HEK293 (cell line): Measurements from ENCODE around the gene CDH3.

ENCODE experiments used
- CTCF ChIA-PET: fragments of 350-600 bp; formaldehyde crosslinking; extraction: SDS; loops from one replicate; lab custom pipeline; 2021; ENCODE audit warnings: antibody characterized with exemption; lab: Yijun Ruan, JAX
- POLR2A ChIA-PET: fragments of 300-600 bp; formaldehyde crosslinking; extraction: SDS; loops from one replicate; lab custom pipeline; 2020; ENCODE audit warnings: antibody characterized with exemption, inconsistent platforms; lab: Yijun Ruan, JAX
- H3K27ac ChIP-seq: fragments of 200-500 bp; sonication (Bioruptor generic); 2 replicates; pipeline ENCODE4 v1.5.1; 2014; ENCODE audit warnings: low read depth, low read length, control low read depth, inconsistent platforms; ENCODE audit errors: extremely low read depth
- H3K36me3 ChIP-seq, 2 experiments: fragments of 200-500 bp in 1 of 2; sonication (Bioruptor generic) in 1 of 2; 1 replicate in 1 of 2; 2 replicates in 1 of 2; pipeline ENCODE4 v1.5.1; 2014 to 2017; ENCODE audit warnings: inconsistent platforms in 2 of 2, low read length in 2 of 2; ENCODE audit not compliant: control insufficient read depth in 2 of 2, insufficient read depth in 1 of 2
- H3K4me1 ChIP-seq: fragments of 200-500 bp; sonication (Bioruptor generic); 2 replicates; pipeline ENCODE4 v1.5.1; 2014; ENCODE audit warnings: mild to moderate bottlenecking, low read length, inconsistent platforms; ENCODE audit not compliant: control insufficient read depth, insufficient read depth
- H3K4me3 ChIP-seq: 2 replicates; pipeline ENCODE4 v1.5.1; 2011; ENCODE audit warnings: low read depth, mild to moderate bottlenecking, control low read depth, low read length, moderate library complexity
- H3K9me3 ChIP-seq: fragments of 200-500 bp; sonication (Bioruptor generic); 2 replicates; pipeline ENCODE4 v1.5.1; 2014; ENCODE audit warnings: low read depth, low read length, inconsistent platforms; ENCODE audit not compliant: control insufficient read depth, insufficient read depth
- EGR2 ChIP-seq: fragments of 450-650 bp; formaldehyde crosslinking; IDR thresholded peaks from 2 replicates; pipeline ENCODE4 v1.5.1; 2016; ENCODE audit warnings: low read depth, missing biosample characterization, missing genetic modification characterization
- REPIN1 ChIP-seq: fragments of 450-650 bp; formaldehyde crosslinking; IDR thresholded peaks from 2 replicates; pipeline ENCODE4 v1.5.1; 2017; ENCODE audit warnings: missing biosample characterization, missing genetic modification characterization, low read depth
- SALL2 ChIP-seq: fragments of 450-650 bp; formaldehyde crosslinking; IDR thresholded peaks from 2 replicates; pipeline ENCODE4 v1.5.0; 2017; ENCODE audit warnings: missing biosample characterization, mild to moderate bottlenecking, missing genetic modification characterization, borderline replicate concordance
- SP2 ChIP-seq: fragments of 450-650 bp; formaldehyde crosslinking; IDR thresholded peaks from 2 replicates; pipeline ENCODE4 v1.5.1; 2016; ENCODE audit warnings: missing biosample characterization, missing genetic modification characterization
- YY1 ChIP-seq: fragments of 450-650 bp; formaldehyde crosslinking; IDR thresholded peaks from 2 replicates; pipeline ENCODE4 v1.5.1; 2018; ENCODE audit warnings: missing biosample characterization, missing genetic modification characterization
- ZBTB1 ChIP-seq: fragments of 450-650 bp; formaldehyde crosslinking; IDR thresholded peaks from 2 replicates; pipeline ENCODE4 v1.5.1; 2016; ENCODE audit warnings: missing biosample characterization, missing genetic modification characterization
- ZBTB20 ChIP-seq: fragments of 450-650 bp; formaldehyde crosslinking; IDR thresholded peaks from 2 replicates; pipeline ENCODE4 v1.5.1; 2016; ENCODE audit warnings: missing biosample characterization, missing genetic modification characterization
- ZNF169 ChIP-seq: fragments of 450-650 bp; formaldehyde crosslinking; IDR thresholded peaks from 2 replicates; pipeline ENCODE4 v1.5.1; 2016; ENCODE audit warnings: missing biosample characterization, missing genetic modification characterization
- ZNF174 ChIP-seq: fragments of 450-650 bp; formaldehyde crosslinking; IDR thresholded peaks from 2 replicates; pipeline ENCODE4 v1.5.0; 2017; ENCODE audit warnings: missing biosample characterization, mild to moderate bottlenecking, missing genetic modification characterization
- ZNF202 ChIP-seq: fragments of 450-650 bp; formaldehyde crosslinking; IDR thresholded peaks from 2 replicates; pipeline ENCODE4 v1.5.1; 2016; ENCODE audit warnings: missing biosample characterization, missing genetic modification characterization, borderline replicate concordance
- ZNF211 ChIP-seq: fragments of 450-650 bp; formaldehyde crosslinking; IDR thresholded peaks from 2 replicates; pipeline ENCODE4 v1.5.1; 2016; ENCODE audit warnings: low read depth, missing biosample characterization, missing genetic modification characterization
- ZNF214 ChIP-seq: fragments of 450-650 bp; formaldehyde crosslinking; IDR thresholded peaks from 2 replicates; pipeline ENCODE4 v1.5.1; 2017; ENCODE audit warnings: missing biosample characterization, mild to moderate bottlenecking, missing genetic modification characterization, borderline replicate concordance
- ZNF24 ChIP-seq: fragments of 450-650 bp; formaldehyde crosslinking; IDR thresholded peaks from 2 replicates; pipeline ENCODE4 v1.5.1; 2016; ENCODE audit warnings: missing biosample characterization, missing genetic modification characterization
- ZNF274 ChIP-seq, 2 experiments: fragments of 200-500 bp in 1 of 2; fragments of 450-650 bp in 1 of 2; sonication (Bioruptor generic) in 1 of 2; formaldehyde crosslinking in 1 of 2; IDR thresholded peaks; 2 replicates each; pipeline versions ENCODE4 v1.5.1 to v1.6.1; 2014 to 2016; ENCODE audit warnings: borderline replicate concordance in 1 of 2, inconsistent platforms in 1 of 2, low read length in 1 of 2, missing biosample characterization in 1 of 2, missing genetic modification characterization in 1 of 2
- ZNF354C ChIP-seq: fragments of 450-650 bp; formaldehyde crosslinking; IDR thresholded peaks from 2 replicates; pipeline ENCODE4 v1.5.1; 2016; ENCODE audit warnings: missing biosample characterization, missing genetic modification characterization, low read depth, borderline replicate concordance
- ZNF423 ChIP-seq: fragments of 450-650 bp; formaldehyde crosslinking; IDR thresholded peaks from 2 replicates; pipeline ENCODE4 v1.5.1; 2016; ENCODE audit warnings: missing biosample characterization, missing genetic modification characterization
- ZNF521 ChIP-seq: fragments of 450-650 bp; formaldehyde crosslinking; IDR thresholded peaks from 2 replicates; pipeline ENCODE4 v1.5.1; 2017; ENCODE audit warnings: missing biosample characterization, mild to moderate bottlenecking, missing genetic modification characterization
- ZNF548 ChIP-seq: fragments of 450-650 bp; formaldehyde crosslinking; IDR thresholded peaks from 2 replicates; pipeline ENCODE4 v1.5.1; 2016; ENCODE audit warnings: missing biosample characterization, missing genetic modification characterization
- ZNF610 ChIP-seq: fragments of 450-650 bp; formaldehyde crosslinking; IDR thresholded peaks from 2 replicates; pipeline ENCODE4 v1.5.1; 2016; ENCODE audit warnings: missing biosample characterization, missing genetic modification characterization, borderline replicate concordance
- ZNF624 ChIP-seq: fragments of 450-650 bp; formaldehyde crosslinking; IDR thresholded peaks from 2 replicates; pipeline ENCODE4 v1.5.1; 2017; ENCODE audit warnings: missing biosample characterization, missing genetic modification characterization
- ZNF768 ChIP-seq: fragments of 450-650 bp; formaldehyde crosslinking; IDR thresholded peaks from 2 replicates; pipeline ENCODE4 v1.5.1; 2018; ENCODE audit warnings: missing biosample characterization, mild to moderate bottlenecking, missing genetic modification characterization
- ZNF777 ChIP-seq: fragments of 450-650 bp; formaldehyde crosslinking; IDR thresholded peaks from 2 replicates; pipeline ENCODE4 v1.5.1; 2017; ENCODE audit warnings: missing biosample characterization, missing genetic modification characterization, borderline replicate concordance
- ZNF843 ChIP-seq: fragments of 450-650 bp; formaldehyde crosslinking; IDR thresholded peaks from 2 replicates; pipeline ENCODE4 v1.5.1; 2016; ENCODE audit warnings: missing biosample characterization, missing genetic modification characterization
- ZSCAN30 ChIP-seq: fragments of 450-650 bp; IDR thresholded peaks from 2 replicates; pipeline ENCODE4 v1.5.1; 2018; ENCODE audit warnings: missing biosample characterization, mild to moderate bottlenecking, missing genetic modification characterization, moderate library complexity
- TF ChIP-seq, protein P1 (sequence below): fragments of 450-650 bp; formaldehyde crosslinking; IDR thresholded peaks from 2 replicates; pipeline ENCODE4 v1.5.1; 2016; ENCODE audit warnings: missing biosample characterization, missing genetic modification characterization
- TF ChIP-seq, protein P2 (sequence below): fragments of 450-650 bp; formaldehyde crosslinking; IDR thresholded peaks from 2 replicates; pipeline ENCODE4 v1.5.1; 2017; ENCODE audit warnings: missing biosample characterization, missing genetic modification characterization

Gene CDH3

DNA sequence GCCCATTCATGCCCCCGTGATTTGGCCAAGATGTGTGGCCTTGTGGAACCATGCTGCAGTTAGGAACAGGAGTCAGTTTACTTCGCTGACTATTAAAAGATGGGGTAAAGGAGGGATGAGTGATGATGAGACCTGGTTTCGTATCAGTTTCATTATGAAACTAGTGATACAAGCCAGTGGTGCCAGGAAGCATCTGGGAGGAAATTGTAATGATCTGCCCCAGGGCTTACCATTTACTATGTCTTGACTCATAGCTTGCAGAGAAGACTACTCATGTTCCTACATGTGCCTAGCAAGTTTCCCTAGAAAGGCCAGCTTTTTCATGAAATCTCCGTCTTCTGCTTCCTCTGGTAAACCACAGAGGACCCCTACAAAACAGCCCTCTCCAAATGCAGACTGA, 23.2 kb downstream of the CDH3 start (continued):
- no peak for TF ChIP-seq EGR2 (tag by site-specific recombination)

DNA sequence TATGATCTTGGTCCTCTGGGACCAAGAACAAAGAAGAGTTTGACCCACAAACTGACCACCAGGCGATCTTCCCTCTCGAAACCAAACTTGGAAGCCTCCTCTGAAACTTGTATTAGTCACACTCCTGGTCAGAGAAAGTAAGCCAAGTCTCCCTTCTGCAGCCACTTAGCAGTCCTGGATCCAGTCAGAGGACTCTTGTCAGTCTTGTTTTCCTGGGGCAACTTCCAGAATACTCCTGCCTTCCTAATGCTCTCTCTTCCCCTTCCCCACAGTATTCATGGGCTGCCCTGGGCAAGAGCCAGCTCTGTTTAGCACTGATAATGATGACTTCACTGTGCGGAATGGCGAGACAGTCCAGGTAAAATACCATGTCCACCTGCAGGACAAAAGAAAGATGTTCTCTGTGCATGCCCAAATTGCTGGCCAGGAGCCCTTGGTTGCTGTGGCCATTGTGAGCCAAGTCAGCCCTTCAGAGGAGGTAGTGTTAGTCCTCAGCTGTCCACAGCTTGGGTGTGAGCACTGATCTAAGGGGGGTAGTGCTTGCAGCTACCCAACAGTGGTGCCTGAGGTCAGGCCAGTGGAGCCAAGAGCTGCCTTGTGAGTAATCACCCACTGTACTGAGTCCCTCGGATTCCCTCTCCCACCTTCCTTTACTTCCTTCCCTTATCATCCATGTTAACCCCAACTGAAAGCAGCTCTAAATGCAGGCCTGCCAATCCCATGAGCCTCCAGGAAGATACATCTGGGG, 31.2 kb downstream of the CDH3 start:
- TF ChIP-seq SALL2 (tag by site-specific recombination), result no peak
- TF ChIP-seq ZBTB20, result no peak
- TF ChIP-seq, protein P1, sequence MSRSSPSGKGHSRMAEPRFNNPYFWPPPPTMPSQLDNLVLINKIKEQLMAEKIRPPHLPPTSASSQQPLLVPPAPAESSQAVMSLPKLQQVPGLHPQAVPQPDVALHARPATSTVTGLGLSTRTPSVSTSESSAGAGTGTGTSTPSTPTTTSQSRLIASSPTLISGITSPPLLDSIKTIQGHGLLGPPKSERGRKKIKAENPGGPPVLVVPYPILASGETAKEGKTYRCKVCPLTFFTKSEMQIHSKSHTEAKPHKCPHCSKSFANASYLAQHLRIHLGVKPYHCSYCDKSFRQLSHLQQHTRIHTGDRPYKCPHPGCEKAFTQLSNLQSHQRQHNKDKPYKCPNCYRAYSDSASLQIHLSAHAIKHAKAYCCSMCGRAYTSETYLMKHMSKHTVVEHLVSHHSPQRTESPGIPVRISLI (tag by site-specific recombination), result no peak
- no peak for TF ChIP-seq ZNF202
- TF ChIP-seq ZNF423 (tag by site-specific recombination), result no peak
- no peak for TF ChIP-seq ZNF521 (tag by site-specific recombination)
- no peak for TF ChIP-seq EGR2 (tag by site-specific recombination)
- TF ChIP-seq ZNF624, result no peak
- no peak for TF ChIP-seq ZNF610 (tag by site-specific recombination)
- no peak for TF ChIP-seq SP2 (tag by site-specific recombination)
- TF ChIP-seq ZNF169, result no peak
- TF ChIP-seq, protein P2, sequence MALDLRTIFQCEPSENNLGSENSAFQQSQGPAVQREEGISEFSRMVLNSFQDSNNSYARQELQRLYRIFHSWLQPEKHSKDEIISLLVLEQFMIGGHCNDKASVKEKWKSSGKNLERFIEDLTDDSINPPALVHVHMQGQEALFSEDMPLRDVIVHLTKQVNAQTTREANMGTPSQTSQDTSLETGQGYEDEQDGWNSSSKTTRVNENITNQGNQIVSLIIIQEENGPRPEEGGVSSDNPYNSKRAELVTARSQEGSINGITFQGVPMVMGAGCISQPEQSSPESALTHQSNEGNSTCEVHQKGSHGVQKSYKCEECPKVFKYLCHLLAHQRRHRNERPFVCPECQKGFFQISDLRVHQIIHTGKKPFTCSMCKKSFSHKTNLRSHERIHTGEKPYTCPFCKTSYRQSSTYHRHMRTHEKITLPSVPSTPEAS (tag by site-specific recombination), result no peak
- TF ChIP-seq ZNF777 (tag by site-specific recombination), result no peak
- no peak for TF ChIP-seq ZNF214 (tag by site-specific recombination)
- Histone ChIP-seq H3K27ac (no peak overlapping the region), H3K4me1 (no peaks in the 10 kb centered on the region), H3K36me3 (no peaks in the 10 kb centered on the region), H3K9me3 (no peaks in the 10 kb centered on the region), H3K4me3 (no peak overlapping the region)
- ChIA-PET CTCF (interaction anchor here (0.5 to 1.7 kb wide), 3 partner anchors 8 to 77 kb away, joined by 3 to 4 read pairs (median 3); no protein-coding TSS in a partner anchor), POLR2A (no interaction called here)

DNA sequence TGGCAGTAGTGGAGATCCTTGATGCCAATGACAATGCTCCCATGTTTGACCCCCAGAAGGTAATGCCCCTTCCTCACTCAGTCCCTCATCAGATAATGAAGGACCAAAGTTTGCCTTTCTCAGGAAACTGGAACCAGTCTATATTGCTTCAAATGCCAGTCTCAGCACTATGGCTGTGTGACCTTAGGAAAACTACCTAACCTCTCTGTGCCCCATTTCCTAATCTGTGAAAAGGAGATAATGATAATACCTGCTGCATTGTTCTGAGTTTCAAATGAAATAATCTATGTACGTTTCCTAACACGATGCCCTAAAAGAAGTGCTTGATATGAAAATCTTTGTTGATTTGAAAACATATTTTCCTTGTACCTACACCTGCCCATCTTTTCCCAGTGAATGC, 35.9 kb downstream of the CDH3 start:
- no peak overlapping the region for H3K27ac ChIP-seq
- CTCF ChIA-PET, result no interaction called here
- TF ChIP-seq ZNF354C (tag by site-specific recombination) (no peak), ZNF768 (peak; percentile 83; the same call in 1 of the 2 replicates)
- TF ChIP-seq, all 188 proteins: peak for 1
- POLR2A ChIA-PET, result no interaction called here
- Histone ChIP-seq H3K36me3 (no peaks in the 10 kb centered on the region), H3K9me3 (no peaks in the 10 kb centered on the region), H3K4me1 (no peaks in the 10 kb centered on the region), H3K4me3 (no peak overlapping the region)

DNA sequence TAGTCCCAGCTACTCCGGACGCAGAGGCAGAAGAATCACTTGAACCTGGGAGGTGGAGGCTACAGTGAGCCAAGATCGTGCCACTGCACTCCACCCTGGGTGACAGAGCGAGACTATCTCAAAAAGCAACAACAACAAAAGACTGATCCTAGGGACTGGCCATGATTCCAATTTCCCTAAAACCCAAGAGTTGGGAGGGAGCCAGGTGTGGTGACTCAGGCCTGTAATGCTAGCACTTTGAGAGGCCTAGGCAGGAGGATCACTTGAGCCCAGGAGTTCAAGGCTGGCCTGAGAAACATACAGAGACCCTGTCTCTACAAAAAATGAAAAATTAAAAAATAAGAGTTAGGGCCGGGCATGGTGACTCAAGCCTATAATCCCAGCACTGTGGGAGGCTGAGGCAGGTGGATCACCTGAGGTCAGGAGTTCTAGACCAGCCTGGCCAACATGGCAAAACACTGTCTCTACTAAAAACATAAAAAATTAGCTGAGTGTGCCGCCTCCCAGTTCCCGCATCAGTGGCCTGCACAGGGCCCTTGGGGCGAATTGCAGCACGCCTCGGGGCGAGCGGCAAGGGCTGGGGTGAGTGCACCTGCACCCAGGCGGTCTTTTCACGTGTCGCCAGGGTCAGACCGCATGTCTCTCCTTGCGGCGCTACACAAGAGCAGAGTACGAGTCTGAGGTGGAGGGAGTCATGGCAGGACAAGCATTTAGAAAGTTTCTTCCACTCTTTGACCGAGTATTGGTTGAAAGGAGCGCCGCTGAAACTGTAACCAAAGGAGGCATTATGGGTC, 40.8 kb downstream of the CDH3 start:
- Histone ChIP-seq H3K4me1 (no peaks in the 10 kb centered on the region), H3K36me3 (no peaks in the 10 kb centered on the region; a peak in 1 of 3 replicates), H3K4me3 (no peak overlapping the region), H3K9me3 (no peaks in the 10 kb centered on the region), H3K27ac (no peak overlapping the region)
- CTCF ChIA-PET, result no interaction called here
- POLR2A ChIA-PET, result no interaction called here
- TF ChIP-seq ZNF624 (no peak), ZNF202 (no peak), YY1 (no peak), ZNF274 (IDR thresholded peaks at IDR 0.05; ENCODE audit: low read length) (no peak), ZNF274 (tag by site-specific recombination; IDR thresholded peaks at IDR 0.05; ENCODE audit: borderline replicate concordance) (no peak), ZNF843 (no peak), ZNF211 (no peak), ZNF24 (tag by site-specific recombination) (no peak), ZNF174 (tag by site-specific recombination) (no peak), ZBTB1 (tag by site-specific recombination) (no peak), REPIN1 (tag by site-specific recombination) (no peak), ZSCAN30 (tag by site-specific recombination) (no peak), ZNF548 (tag by site-specific recombination) (no peak)
